HG03066 (cell line): ENCODE measurements around the gene DOCK1.

Experiments used
- ATAC-seq: cut with Tn5 transposase; IDR thresholded peaks from one replicate; pipeline ENCODE4 v1.9.1; 2021; ENCODE audit warnings: low read depth; ENCODE audit not compliant: unreplicated experiment

Gene DOCK1

GRCh38 chr10:127325506-127325905 lies 420.3 kb downstream of the DOCK1 start:
- ATAC-seq = no peak

- ATAC-seq = no peak
Measured at GRCh38 chr10:127326883-127327282, 421.7 kb downstream of the DOCK1 start.

- no peak for ATAC-seq
Measured at GRCh38 chr10:127331696-127332095, 426.5 kb downstream of the DOCK1 start.

- ATAC-seq = no peak
Measured at GRCh38 chr10:127332631-127333030, 427.4 kb downstream of the DOCK1 start.

GRCh38 chr10:127337801-127338200 lies 432.6 kb downstream of the DOCK1 start:
- ATAC-seq = no peak

GRCh38 chr10:127338399-127339110 lies 433.3 kb downstream of the DOCK1 start:
- no peak for ATAC-seq

- ATAC-seq = no peak
Measured at GRCh38 chr10:127343821-127344220, 438.6 kb downstream of the DOCK1 start.

GRCh38 chr10:127344346-127344745 lies 439.1 kb downstream of the DOCK1 start:
- ATAC-seq = no peak

- ATAC-seq = no peak
Measured at GRCh38 chr10:127345231-127345965, 440.2 kb downstream of the DOCK1 start.

- ATAC-seq = no peak
Measured at GRCh38 chr10:127346604-127347003, 441.4 kb downstream of the DOCK1 start.

GRCh38 chr10:127347202-127347959 lies 442.2 kb downstream of the DOCK1 start:
- no peak for ATAC-seq

GRCh38 chr10:127349737-127350136 lies 444.5 kb downstream of the DOCK1 start:
- no peak for ATAC-seq

GRCh38 chr10:127351542-127351941 lies 446.3 kb downstream of the DOCK1 start:
- ATAC-seq = no peak

GRCh38 chr10:127353544-127353943 lies 448.3 kb downstream of the DOCK1 start:
- ATAC-seq = no peak

GRCh38 chr10:127354255-127354654 lies 449.0 kb downstream of the DOCK1 start:
- ATAC-seq = no peak

GRCh38 chr10:127354992-127355391 lies 449.8 kb downstream of the DOCK1 start:
- no peak for ATAC-seq

- no peak for ATAC-seq
Measured at GRCh38 chr10:127356360-127356759, 451.1 kb downstream of the DOCK1 start.

GRCh38 chr10:127357265-127357664 lies 452.0 kb downstream of the DOCK1 start:
- no peak for ATAC-seq

GRCh38 chr10:127358337-127358736 lies 453.1 kb downstream of the DOCK1 start:
- ATAC-seq = no peak

- no peak for ATAC-seq
Measured at GRCh38 chr10:127364034-127364433, 458.8 kb downstream of the DOCK1 start.

- no peak for ATAC-seq
Measured at GRCh38 chr10:127368101-127368500, 462.9 kb downstream of the DOCK1 start.
